GM13976 (cell line): Measurements from ENCODE around the gene MESD.

Source experiments
- DNase-seq: peaks from one replicate; pipeline ENCODE4 v3.0.0; 2012; ENCODE audit warnings: low spot score
- in situ Hi-C: fragments of 300-500 bp; cut with MboI; formaldehyde crosslinking; loops from one replicate; pipeline ENCODE4 v1.12.0; 2022; ENCODE audit warnings: low sequenced_read_pairs, mixed read lengths, inconsistent platforms; ENCODE audit not compliant: unreplicated experiment
- TF ChIP-seq, protein P1 (sequence below): IDR thresholded peaks from 2 replicates; pipeline ENCODE4 v1.5.1; 2012; ENCODE audit warnings: borderline replicate concordance, mild to moderate bottlenecking; ENCODE audit not compliant: insufficient read depth; ENCODE audit errors: extremely low read depth, missing control alignments, control extremely low read depth

MESD gene

DNA sequence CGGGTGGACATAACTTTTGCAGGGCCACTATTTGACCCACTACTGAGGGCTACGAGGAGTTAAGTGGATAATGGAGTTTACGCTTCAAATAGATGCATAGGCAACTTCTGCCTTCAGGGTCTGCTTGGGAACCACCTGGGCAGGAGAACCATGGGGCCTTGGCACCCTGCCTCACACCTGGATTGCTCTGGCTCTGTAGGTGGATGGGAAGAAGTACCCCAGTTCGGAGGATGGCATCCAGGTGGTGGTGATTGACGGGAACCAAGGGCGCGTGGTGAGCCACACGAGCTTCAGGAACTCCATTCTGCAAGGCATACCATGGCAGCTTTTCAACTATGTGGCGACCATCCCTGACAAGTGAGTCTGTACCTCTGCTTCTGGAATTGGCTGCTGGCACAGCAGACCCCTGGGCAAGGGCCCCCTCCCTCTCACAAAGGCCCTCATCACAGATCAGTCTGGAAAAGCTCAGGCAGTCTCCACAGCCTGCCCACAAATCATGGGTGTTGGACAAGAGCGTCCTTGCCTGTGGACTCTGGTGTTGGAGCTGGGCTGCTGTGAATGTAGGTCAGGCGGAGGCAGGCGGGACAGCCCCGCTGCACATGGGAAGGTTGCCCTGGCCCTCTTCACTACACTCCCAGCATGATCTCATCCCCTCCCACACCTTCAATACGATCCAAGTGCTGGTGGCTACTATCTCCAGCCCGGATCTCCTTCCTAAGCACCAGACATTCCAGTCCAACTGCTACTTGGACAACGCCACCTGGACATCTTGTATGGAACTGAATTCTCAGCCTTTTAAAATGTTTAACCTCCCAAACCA is 46.7 kb downstream of the MESD start:
- DNase-seq, result no peak
- TF ChIP-seq, protein P1, sequence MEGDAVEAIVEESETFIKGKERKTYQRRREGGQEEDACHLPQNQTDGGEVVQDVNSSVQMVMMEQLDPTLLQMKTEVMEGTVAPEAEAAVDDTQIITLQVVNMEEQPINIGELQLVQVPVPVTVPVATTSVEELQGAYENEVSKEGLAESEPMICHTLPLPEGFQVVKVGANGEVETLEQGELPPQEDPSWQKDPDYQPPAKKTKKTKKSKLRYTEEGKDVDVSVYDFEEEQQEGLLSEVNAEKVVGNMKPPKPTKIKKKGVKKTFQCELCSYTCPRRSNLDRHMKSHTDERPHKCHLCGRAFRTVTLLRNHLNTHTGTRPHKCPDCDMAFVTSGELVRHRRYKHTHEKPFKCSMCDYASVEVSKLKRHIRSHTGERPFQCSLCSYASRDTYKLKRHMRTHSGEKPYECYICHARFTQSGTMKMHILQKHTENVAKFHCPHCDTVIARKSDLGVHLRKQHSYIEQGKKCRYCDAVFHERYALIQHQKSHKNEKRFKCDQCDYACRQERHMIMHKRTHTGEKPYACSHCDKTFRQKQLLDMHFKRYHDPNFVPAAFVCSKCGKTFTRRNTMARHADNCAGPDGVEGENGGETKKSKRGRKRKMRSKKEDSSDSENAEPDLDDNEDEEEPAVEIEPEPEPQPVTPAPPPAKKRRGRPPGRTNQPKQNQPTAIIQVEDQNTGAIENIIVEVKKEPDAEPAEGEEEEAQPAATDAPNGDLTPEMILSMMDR, result no peak

DNA sequence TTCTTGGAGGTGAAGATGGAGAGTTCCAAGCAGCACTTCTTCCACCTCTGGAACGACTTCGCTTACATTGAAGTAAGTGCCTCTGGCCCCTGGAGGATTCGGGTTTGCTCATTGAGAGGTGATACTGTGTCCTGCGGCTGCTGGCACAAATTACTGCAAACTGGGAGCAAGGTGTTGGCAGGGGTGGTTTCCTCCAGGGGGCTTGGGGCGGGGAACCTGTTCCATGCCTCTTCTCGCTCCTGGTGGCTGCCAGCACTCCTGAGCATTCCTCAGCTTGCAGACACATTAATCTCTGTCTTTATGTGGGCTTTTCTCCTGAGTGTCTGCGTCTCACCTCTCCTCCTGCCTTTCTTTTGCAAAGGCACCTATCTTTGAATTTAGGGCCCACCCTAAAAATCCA is 47.4 kb downstream of the MESD start:
- in situ Hi-C loops, result no loop called here

More for the DNA sequence above, 46.7 kb downstream of the MESD start:
- in situ Hi-C loops, result no loop called here

DNA sequence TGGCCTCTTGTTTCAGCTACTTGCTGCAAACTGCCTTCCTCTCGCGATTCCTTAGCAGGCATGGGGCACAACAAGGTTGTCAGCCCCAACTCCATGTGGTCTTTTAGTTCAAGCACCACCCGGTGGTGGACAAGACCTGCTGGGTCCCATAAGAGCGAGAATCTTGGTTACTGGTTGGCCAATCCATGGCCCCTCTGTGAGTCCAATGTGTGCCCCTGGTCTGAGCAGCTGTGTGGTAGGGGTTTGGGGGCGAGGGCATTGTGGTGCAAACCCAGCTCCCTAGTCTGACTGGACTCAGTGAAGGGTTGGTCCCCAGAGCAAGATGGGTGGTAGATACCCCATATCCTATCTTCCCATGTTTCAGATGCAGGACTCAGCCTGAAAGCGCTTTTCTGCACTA is 48.8 kb downstream of the MESD start:
- DNase-seq, result no peak
- TF ChIP-seq, protein P1, result no peak
- in situ Hi-C loops, result no loop called here

More for the DNA sequence above, 47.4 kb downstream of the MESD start:
- TF ChIP-seq, protein P1, result no peak
- DNase-seq, result no peak

DNA sequence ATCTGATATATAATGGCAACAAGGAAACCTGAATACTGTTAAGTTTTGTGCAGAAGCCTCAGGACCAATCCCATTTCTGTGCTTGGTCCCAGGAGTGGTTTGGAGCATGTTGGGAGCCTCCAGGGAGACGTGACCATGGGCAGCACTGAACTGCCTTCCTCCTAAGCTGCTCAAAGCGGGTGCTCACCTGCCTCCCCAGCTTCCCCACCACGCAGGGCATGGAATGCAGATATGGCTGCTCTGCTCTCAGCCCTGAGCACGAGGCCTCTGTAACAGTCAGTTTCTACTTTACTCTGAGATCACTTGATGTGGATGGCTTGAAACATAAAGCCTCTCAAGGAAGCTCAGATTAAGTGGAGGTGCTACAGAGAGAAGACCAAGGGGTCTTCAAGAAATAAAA is 49.3 kb downstream of the MESD start:
- in situ Hi-C loops, result no loop called here
- DNase-seq, result no peak
- TF ChIP-seq, protein P1, result no peak

DNA sequence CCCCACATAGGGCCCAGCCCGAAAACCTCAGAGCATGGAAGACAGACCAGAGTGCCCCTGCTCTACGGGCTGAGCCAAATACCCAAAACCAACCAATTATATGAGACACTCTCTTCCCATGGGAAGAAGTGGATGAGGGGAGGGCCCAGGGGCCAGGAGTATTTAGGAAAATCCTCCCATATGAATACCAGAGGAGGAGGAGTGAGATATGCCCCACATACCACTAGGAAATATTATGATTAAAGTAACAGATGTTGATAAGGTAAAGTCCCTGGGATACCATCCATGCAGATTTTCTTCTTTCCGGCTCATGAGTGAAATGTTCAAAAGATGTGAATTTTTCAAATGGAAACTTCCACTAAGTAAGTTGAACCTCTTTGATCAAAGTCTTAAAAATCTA is 50.4 kb downstream of the MESD start:
- in situ Hi-C loops, result no loop called here
- TF ChIP-seq, protein P1, result no peak
- DNase-seq, result no peak

DNA sequence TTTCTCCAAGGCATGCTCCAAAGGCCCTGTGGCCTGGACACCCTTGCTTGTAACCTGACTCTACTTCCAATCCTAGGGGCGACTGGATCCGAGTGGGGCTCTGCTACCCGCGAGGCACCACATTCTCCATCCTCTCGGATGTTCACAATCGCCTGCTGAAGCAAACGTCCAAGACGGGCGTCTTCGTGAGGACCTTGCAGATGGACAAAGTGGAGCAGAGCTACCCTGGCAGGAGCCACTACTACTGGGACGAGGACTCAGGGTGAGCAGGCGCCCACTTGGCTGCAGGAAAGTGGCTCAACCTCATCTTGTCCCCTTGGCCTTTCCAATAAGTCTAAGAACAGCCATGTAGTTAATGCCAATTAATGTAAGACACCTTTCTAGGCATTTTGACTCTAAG is 51.9 kb downstream of the MESD start:
- TF ChIP-seq, protein P1, result no peak
- no peak for DNase-seq
- in situ Hi-C loops, result no loop called here
